ENCODE results near the gene CFAP298.
A peak's percentile ranks its signal among the peaks of the same experiment; 100 is the strongest.

The CFAP298 gene

DNA sequence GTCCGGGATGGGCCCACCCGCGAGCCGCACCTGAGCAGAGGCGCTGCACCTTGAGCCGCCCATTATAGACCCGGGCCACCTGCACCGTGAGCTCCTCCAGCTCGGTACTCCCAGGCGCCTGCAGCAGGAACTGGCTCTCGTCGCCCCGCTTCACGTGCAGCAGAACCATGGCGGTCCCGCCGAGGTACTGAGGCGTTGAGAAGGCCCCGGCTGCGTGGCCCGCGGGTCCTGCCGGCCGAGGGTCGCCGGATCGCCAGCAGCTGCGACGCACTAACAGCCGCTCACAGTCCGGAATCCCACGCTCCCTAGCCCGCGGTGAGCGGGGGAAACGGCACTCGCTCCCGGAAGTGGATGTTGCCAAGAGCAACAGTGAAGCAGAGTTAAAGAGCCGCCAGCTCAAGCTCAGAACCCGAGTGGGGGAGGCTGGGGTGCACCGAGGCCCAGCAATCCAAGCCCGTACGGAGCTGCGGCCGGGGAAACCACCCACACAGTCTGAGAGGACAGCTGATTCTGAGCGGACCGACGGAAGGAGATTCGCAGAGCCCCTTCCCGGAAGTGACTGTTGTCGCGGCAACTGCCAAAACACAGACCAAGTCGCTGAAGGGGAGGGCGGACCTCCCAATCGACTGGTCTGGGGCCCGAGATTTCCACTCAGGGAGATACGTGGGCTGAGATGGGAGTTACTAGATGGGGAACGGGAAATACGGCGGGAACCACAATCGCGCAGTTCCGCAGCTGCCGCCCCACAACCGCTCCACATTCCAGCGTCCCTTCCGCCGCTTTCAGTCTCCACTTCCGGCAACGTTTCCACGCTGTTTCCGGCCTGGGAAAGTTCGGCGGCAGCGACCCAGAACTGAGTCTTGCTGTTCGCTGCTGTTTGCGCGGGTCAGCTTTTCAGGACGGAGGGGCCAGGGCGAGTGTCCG, at the start of gene CFAP298 (continued):
- TF ChIP-seq, protein P1, sequence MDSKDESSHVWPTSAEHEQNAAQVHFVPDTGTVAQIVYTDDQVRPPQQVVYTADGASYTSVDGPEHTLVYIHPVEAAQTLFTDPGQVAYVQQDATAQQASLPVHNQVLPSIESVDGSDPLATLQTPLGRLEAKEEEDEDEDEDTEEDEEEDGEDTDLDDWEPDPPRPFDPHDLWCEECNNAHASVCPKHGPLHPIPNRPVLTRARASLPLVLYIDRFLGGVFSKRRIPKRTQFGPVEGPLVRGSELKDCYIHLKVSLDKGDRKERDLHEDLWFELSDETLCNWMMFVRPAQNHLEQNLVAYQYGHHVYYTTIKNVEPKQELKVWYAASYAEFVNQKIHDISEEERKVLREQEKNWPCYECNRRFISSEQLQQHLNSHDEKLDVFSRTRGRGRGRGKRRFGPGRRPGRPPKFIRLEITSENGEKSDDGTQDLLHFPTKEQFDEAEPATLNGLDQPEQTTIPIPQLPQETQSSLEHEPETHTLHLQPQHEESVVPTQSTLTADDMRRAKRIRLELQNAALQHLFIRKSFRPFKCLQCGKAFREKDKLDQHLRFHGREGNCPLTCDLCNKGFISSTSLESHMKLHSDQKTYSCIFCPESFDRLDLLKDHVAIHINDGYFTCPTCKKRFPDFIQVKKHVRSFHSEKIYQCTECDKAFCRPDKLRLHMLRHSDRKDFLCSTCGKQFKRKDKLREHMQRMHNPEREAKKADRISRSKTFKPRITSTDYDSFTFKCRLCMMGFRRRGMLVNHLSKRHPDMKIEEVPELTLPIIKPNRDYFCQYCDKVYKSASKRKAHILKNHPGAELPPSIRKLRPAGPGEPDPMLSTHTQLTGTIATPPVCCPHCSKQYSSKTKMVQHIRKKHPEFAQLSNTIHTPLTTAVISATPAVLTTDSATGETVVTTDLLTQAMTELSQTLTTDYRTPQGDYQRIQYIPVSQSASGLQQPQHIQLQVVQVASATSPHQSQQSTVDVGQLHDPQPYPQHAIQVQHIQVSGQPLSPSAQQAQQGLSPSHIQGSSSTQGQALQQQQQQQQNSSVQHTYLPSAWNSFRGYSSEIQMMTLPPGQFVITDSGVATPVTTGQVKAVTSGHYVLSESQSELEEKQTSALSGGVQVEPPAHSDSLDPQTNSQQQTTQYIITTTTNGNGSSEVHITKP (tag by site-specific recombination; IDR thresholded peaks at IDR 0.05) = peak; percentile 99
- TF ChIP-seq, protein P2, sequence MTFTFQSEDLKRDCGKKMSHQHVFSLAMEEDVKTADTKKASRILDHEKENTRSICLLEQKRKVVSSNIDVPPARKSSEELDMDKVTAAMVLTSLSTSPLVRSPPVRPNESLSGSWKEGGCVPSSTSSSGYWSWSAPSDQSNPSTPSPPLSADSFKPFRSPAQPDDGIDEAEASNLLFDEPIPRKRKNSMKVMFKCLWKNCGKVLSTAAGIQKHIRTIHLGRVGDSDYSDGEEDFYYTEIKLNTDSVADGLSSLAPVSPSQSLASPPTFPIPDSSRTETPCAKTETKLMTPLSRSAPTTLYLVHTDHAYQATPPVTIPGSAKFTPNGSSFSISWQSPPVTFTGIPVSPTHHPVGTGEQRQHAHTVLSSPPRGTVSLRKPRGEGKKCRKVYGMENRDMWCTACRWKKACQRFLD (tag by site-specific recombination; IDR thresholded peaks at IDR 0.05) = no peak; the same call in 1 of the 2 replicates
- TF ChIP-seq ZNF529 (tag by site-specific recombination; IDR thresholded peaks at IDR 0.05; ENCODE audit: insufficient replicate concordance) (no peak), SALL2 (tag by site-specific recombination; IDR thresholded peaks at IDR 0.05; ENCODE audit: borderline replicate concordance) (no peak), ZNF677 (tag by site-specific recombination; IDR thresholded peaks at IDR 0.05) (no peak), ZBTB1 (tag by site-specific recombination; IDR thresholded peaks at IDR 0.05) (peak; percentile 84; the same call in 1 of the 2 replicates), KLF8 (tag by site-specific recombination; IDR thresholded peaks at IDR 0.05) (peak; percentile 96), ZNF16 (tag by site-specific recombination; IDR thresholded peaks at IDR 0.05; ENCODE audit: low read depth) (no peak), ZNF341 (tag by site-specific recombination; IDR thresholded peaks at IDR 0.05; ENCODE audit: low read depth) (peak; percentile 89), ZNF366 (tag by site-specific recombination; conservative IDR thresholded peaks at IDR 0.05) (peak; percentile 59), KLF7 (tag by site-specific recombination; IDR thresholded peaks at IDR 0.05; ENCODE audit: borderline replicate concordance) (peak; percentile 94), SP2 (tag by site-specific recombination; IDR thresholded peaks at IDR 0.05) (peak; percentile 94), ZNF561 (tag by site-specific recombination; IDR thresholded peaks at IDR 0.05; ENCODE audit: borderline replicate concordance) (peak; percentile 99), ZNF114 (tag by site-specific recombination; IDR thresholded peaks at IDR 0.05) (no peak), ZBTB21 (tag by site-specific recombination; IDR thresholded peaks at IDR 0.05) (peak; percentile 89; the same call in 1 of the 2 replicates), BCL11A (tag by site-specific recombination; IDR thresholded peaks at IDR 0.05; ENCODE audit: low read depth) (no peak), ZNF175 (tag by site-specific recombination; IDR thresholded peaks at IDR 0.05) (no peak), ZNF626 (tag by site-specific recombination; IDR thresholded peaks at IDR 0.05) (no peak), ZNF600 (tag by site-specific recombination; IDR thresholded peaks at IDR 0.05) (peak; percentile 95), ZNF10 (tag by site-specific recombination; IDR thresholded peaks at IDR 0.05) (no peak; the same call in 1 of the 2 replicates), ZNF555 (tag by site-specific recombination; conservative IDR thresholded peaks at IDR 0.05) (no peak)
- TF ChIP-seq, protein P3, sequence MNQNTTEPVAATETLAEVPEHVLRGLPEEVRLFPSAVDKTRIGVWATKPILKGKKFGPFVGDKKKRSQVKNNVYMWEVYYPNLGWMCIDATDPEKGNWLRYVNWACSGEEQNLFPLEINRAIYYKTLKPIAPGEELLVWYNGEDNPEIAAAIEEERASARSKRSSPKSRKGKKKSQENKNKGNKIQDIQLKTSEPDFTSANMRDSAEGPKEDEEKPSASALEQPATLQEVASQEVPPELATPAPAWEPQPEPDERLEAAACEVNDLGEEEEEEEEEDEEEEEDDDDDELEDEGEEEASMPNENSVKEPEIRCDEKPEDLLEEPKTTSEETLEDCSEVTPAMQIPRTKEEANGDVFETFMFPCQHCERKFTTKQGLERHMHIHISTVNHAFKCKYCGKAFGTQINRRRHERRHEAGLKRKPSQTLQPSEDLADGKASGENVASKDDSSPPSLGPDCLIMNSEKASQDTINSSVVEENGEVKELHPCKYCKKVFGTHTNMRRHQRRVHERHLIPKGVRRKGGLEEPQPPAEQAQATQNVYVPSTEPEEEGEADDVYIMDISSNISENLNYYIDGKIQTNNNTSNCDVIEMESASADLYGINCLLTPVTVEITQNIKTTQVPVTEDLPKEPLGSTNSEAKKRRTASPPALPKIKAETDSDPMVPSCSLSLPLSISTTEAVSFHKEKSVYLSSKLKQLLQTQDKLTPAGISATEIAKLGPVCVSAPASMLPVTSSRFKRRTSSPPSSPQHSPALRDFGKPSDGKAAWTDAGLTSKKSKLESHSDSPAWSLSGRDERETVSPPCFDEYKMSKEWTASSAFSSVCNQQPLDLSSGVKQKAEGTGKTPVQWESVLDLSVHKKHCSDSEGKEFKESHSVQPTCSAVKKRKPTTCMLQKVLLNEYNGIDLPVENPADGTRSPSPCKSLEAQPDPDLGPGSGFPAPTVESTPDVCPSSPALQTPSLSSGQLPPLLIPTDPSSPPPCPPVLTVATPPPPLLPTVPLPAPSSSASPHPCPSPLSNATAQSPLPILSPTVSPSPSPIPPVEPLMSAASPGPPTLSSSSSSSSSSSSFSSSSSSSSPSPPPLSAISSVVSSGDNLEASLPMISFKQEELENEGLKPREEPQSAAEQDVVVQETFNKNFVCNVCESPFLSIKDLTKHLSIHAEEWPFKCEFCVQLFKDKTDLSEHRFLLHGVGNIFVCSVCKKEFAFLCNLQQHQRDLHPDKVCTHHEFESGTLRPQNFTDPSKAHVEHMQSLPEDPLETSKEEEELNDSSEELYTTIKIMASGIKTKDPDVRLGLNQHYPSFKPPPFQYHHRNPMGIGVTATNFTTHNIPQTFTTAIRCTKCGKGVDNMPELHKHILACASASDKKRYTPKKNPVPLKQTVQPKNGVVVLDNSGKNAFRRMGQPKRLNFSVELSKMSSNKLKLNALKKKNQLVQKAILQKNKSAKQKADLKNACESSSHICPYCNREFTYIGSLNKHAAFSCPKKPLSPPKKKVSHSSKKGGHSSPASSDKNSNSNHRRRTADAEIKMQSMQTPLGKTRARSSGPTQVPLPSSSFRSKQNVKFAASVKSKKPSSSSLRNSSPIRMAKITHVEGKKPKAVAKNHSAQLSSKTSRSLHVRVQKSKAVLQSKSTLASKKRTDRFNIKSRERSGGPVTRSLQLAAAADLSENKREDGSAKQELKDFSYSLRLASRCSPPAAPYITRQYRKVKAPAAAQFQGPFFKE (tag by site-specific recombination; IDR thresholded peaks at IDR 0.05; ENCODE audit: borderline replicate concordance) = no peak
- TF ChIP-seq, protein P4, sequence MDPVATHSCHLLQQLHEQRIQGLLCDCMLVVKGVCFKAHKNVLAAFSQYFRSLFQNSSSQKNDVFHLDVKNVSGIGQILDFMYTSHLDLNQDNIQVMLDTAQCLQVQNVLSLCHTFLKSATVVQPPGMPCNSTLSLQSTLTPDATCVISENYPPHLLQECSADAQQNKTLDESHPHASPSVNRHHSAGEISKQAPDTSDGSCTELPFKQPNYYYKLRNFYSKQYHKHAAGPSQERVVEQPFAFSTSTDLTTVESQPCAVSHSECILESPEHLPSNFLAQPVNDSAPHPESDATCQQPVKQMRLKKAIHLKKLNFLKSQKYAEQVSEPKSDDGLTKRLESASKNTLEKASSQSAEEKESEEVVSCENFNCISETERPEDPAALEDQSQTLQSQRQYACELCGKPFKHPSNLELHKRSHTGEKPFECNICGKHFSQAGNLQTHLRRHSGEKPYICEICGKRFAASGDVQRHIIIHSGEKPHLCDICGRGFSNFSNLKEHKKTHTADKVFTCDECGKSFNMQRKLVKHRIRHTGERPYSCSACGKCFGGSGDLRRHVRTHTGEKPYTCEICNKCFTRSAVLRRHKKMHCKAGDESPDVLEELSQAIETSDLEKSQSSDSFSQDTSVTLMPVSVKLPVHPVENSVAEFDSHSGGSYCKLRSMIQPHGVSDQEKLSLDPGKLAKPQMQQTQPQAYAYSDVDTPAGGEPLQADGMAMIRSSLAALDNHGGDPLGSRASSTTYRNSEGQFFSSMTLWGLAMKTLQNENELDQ (tag by site-specific recombination; IDR thresholded peaks at IDR 0.05; ENCODE audit: low read depth) = no peak
- TF ChIP-seq, protein P5, sequence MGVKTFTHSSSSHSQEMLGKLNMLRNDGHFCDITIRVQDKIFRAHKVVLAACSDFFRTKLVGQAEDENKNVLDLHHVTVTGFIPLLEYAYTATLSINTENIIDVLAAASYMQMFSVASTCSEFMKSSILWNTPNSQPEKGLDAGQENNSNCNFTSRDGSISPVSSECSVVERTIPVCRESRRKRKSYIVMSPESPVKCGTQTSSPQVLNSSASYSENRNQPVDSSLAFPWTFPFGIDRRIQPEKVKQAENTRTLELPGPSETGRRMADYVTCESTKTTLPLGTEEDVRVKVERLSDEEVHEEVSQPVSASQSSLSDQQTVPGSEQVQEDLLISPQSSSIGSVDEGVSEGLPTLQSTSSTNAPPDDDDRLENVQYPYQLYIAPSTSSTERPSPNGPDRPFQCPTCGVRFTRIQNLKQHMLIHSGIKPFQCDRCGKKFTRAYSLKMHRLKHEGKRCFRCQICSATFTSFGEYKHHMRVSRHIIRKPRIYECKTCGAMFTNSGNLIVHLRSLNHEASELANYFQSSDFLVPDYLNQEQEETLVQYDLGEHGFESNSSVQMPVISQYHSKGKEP (tag by site-specific recombination; IDR thresholded peaks at IDR 0.05) = no peak
